ENCODE measurements around the gene LRP11. TPM values are rescaled to one million over a fixed set of nuclear protein-coding genes. Genes with fewer than 3 reads are reported as not detected.

LRP11 gene
- polyA plus RNA-seq, 3 donors, result 0.20 to 0.41 (median 0.32) TPM

- TF ChIP-seq CTCF (IDR thresholded peaks at IDR 0.05), result no peak
- H3K9ac ChIP-seq (ENCODE audit: insufficient read depth, low read length, poor library complexity, severe bottlenecking), result no peak overlapping the region
- H3K27me3 Mint-ChIP-seq (ENCODE audit: low read depth in 3 of 3), result peaks cover 1 to 9% (median 7%) of the 10 kb centered on the region in 3 donors
- H4K20me1 ChIP-seq (ENCODE audit: insufficient read depth, low read length), result no peaks in the 10 kb centered on the region
- H3K36me3 ChIP-seq (replicated peaks in 1 of 2; ENCODE audit: control insufficient read depth in 1 of 2, insufficient read depth in 2 of 2, low read length in 2 of 2), result no peaks in the 10 kb centered on the region
- H2AFZ ChIP-seq (ENCODE audit: insufficient read depth, low read depth, low read length, poor library complexity, severe bottlenecking), result no peak overlapping the region
- no peaks in the 10 kb centered on the region for H3K9me3 ChIP-seq (replicated peaks in 1 of 2; ENCODE audit: control insufficient read depth in 1 of 2, insufficient read depth in 1 of 2, low read length in 2 of 2)
- H3K27me3 ChIP-seq (ENCODE audit: control insufficient read depth in 2 of 2, insufficient read depth in 2 of 2, low read length in 2 of 2), result no peaks in the 10 kb centered on the region
- 100% methylated on average over 3 of the region's 6 CpGs for WGBS (ENCODE audit: insufficient coverage)
- H3K4me1 ChIP-seq (ENCODE audit: control insufficient read depth in 1 of 2, insufficient read depth in 2 of 2, low read length in 2 of 2), result peaks cover 0 to under 1% of the 10 kb centered on the region in 2 donors
- H3K4me2 ChIP-seq (replicated peaks; ENCODE audit: extremely low read depth, low read length, poor library complexity, severe bottlenecking), result no peak overlapping the region
- peaks cover 2% of the 10 kb centered on the region for H3K4me1 Mint-ChIP-seq
- no peak for DNase-seq
- no peaks in the 10 kb centered on the region for H3K36me3 Mint-ChIP-seq
- H3K4me3 Mint-ChIP-seq, result no peak overlapping the region
- peaks cover 0 to 1% (median 0%) of the 10 kb centered on the region in 7 donors for H3K9me3 Mint-ChIP-seq
- no peak overlapping the region for H3K27ac Mint-ChIP-seq
- H3K79me2 ChIP-seq (ENCODE audit: insufficient read depth, low read length), result no peaks in the 10 kb centered on the region
- intact Hi-C loops (cut with micrococcal nuclease), result no loop called here
- H3K4me3 ChIP-seq (replicated peaks in 1 of 3; ENCODE audit: low read depth in 2 of 3, low read length in 3 of 3), result no peak overlapping the region
- no peak overlapping the region for H3K27ac ChIP-seq (ENCODE audit: low read depth in 1 of 2, low read length in 2 of 2)
Measured at GRCh38 chr6:149901444-149902140, 37.4 kb upstream of the LRP11 start.

GRCh38 chr6:149900620-149901443 is 36.7 kb upstream of the LRP11 start:
- Histone ChIP-seq H3K36me3 (replicated peaks in 1 of 2; ENCODE audit: control insufficient read depth in 1 of 2, insufficient read depth in 2 of 2, low read length in 2 of 2) (no peaks in the 10 kb centered on the region), H2AFZ (ENCODE audit: insufficient read depth, low read depth, low read length, poor library complexity, severe bottlenecking) (no peak overlapping the region), H3K4me3 (replicated peaks in 1 of 3; ENCODE audit: low read depth in 2 of 3, low read length in 3 of 3) (no peak overlapping the region), H3K27me3 (ENCODE audit: control insufficient read depth in 2 of 2, insufficient read depth in 2 of 2, low read length in 2 of 2) (no peaks in the 10 kb centered on the region), H4K20me1 (ENCODE audit: insufficient read depth, low read length) (no peaks in the 10 kb centered on the region), H3K27ac (ENCODE audit: low read depth in 1 of 2, low read length in 2 of 2) (no peak overlapping the region), H3K9ac (ENCODE audit: insufficient read depth, low read length, poor library complexity, severe bottlenecking) (no peak overlapping the region), H3K9me3 (replicated peaks in 1 of 2; ENCODE audit: control insufficient read depth in 1 of 2, insufficient read depth in 1 of 2, low read length in 2 of 2) (no peaks in the 10 kb centered on the region), H3K4me1 (ENCODE audit: control insufficient read depth in 1 of 2, insufficient read depth in 2 of 2, low read length in 2 of 2) (peaks cover 0 to 8% of the 10 kb centered on the region in 2 donors), H3K79me2 (ENCODE audit: insufficient read depth, low read length) (no peaks in the 10 kb centered on the region), H3K4me2 (replicated peaks; ENCODE audit: extremely low read depth, low read length, poor library complexity, severe bottlenecking) (no peak overlapping the region)
- H3K4me3 Mint-ChIP-seq, result no peak overlapping the region
- no peaks in the 10 kb centered on the region for H3K9me3 Mint-ChIP-seq
- H3K27me3 Mint-ChIP-seq (ENCODE audit: low read depth in 3 of 3), result peaks cover under 1 to 9% (median 6%) of the 10 kb centered on the region in 3 donors
- peaks cover 10% of the 10 kb centered on the region for H3K4me1 Mint-ChIP-seq
- intact Hi-C loops (cut with micrococcal nuclease), result no loop called here
- H3K27ac Mint-ChIP-seq, result no peak overlapping the region
- 95% methylated on average over 10 of the region's 11 CpGs for WGBS (ENCODE audit: insufficient coverage)
- DNase-seq, result no peak
- TF ChIP-seq CTCF (IDR thresholded peaks at IDR 0.05), result no peak
- H3K36me3 Mint-ChIP-seq, result no peaks in the 10 kb centered on the region
